Measurements from ENCODE around the gene HES7. TPM values are rescaled to one million over a fixed set of nuclear protein-coding genes. Genes with fewer than 3 reads are reported as not detected.
A peak's percentile ranks its signal among the peaks of the same experiment; 100 is the strongest.
"Not testable (repeated sequence)": the region's sequence is repeated elsewhere in the genome, so short reads cannot be mapped to it uniquely, and the experiment has no call there.

HES7 gene
- total and polyA plus RNA-seq, 2 experiments from 2014 or later = not detected

DNA sequence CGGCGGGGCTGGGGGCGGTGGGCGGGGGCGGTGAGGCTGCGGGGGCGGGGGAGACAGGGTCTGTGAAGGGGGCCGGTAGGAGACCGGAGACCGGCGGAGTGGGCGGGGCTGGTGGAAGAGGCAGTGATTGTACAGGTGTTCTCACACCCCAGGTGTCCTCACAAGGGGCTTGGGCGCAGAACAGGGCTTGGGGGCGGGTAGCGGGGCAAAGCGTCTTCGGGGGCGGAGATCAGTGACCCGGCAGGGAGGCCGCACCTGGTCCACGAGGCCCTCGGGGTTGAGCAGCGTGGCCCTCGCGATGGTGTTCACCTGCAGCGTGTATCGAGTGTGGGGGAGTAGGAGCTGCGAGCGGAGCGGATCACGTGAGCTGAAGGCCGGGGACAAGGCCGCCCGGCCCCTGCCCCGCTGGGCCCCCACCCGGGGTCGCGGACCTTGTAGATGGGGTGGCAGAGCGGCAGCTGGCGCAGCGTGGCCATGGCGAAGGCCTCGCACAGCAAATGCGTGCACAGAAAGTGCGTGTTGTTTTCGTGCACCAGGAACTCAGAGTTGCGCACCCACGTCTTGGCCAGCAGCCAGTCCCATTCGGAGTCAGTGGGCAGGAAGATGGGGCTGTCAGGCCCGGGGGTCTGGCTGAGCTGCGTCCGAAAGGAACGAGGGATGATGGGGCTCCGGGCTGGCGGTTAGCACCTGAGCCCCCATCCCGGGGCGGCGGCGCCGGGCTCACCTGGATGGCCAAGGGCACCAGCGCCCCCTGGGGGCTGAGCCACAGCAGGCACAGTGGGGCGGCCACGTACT lies 14.0 kb downstream of the HES7 start:
- Histone ChIP-seq H3K9me3 (ENCODE audit: low read depth) (no peaks in the 10 kb centered on the region), H3F3A (ENCODE audit: insufficient read depth) (peaks cover 3% of the 10 kb centered on the region; the same call in 1 of the 2 replicates), H3K4me2 (ENCODE audit: unreplicated experiment) (peak overlapping the region; percentile 59), H4K20me1 (ENCODE audit: insufficient read depth) (no peaks in the 10 kb centered on the region), H3K9ac (no peak overlapping the region), H3K36me3 (ENCODE audit: low read depth) (no peaks in the 10 kb centered on the region), H3K4me1 (ENCODE audit: insufficient read depth) (peaks cover 3% of the 10 kb centered on the region; the same call in 1 of the 2 replicates), H3K4me3 (peak overlapping the region; percentile 42), H3K79me2 (ENCODE audit: insufficient read depth) (no peaks in the 10 kb centered on the region), H3K9me2 (ENCODE audit: insufficient read depth) (no peaks in the 10 kb centered on the region), H3K27me3 (replicated peaks; ENCODE audit: insufficient read depth) (peaks cover 32% of the 10 kb centered on the region), H2AFZ (no peak overlapping the region), H3K27ac (no peak overlapping the region)
- 2 to 4% methylated on average over 39 to 63 of the region's 63 CpGs for WGBS, 2 experiments (ENCODE audit: low coverage in 1 of 2, low lambda C conversion rate in 2 of 2, missing lambda C conversion rate in 2 of 2)
- TF ChIP-seq EZH2phosphoT487 (IDR thresholded peaks at IDR 0.05; ENCODE audit: insufficient read depth, low read depth) (no peak), EZH2 (IDR thresholded peaks at IDR 0.05; ENCODE audit: insufficient read depth, poor library complexity, severe bottlenecking) (no peak)
- in situ Hi-C loops (cut with MboI) = no loop called here
- DNase-seq = peak; percentile 61

DNA sequence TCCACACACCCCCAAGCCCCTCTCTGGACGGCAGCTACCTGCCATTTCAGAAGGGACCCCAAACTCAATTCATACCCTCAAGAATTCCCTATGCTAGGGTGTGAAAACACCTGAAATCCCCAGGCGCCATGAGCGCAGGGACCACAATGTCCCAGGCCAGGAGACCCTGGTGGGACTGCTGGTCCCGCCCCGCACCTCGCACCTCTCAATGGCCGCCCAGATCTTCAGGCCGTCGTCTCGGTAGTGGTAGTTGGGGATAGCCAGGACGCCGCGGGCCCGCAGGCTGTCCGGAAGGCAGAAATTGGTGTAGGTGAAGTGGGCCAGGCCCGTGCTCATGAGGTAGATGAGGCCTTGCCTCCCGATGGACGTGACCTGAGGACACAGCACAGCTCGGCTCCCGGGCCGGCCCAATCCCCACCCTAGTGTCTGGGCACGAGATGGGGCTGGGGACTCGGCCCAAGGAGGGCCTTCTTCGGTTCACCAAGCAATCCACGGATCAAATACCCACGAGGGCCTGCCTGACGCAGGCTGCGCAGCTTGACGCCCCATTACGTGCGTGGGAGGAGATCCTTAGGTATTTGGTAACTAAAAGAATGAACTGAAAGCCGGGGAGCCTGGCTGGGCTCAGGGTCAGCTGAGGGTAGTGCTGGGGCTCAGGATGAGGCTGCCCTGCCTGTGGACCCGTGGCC lies 14.8 kb downstream of the HES7 start:
- Histone ChIP-seq H3K36me3 (ENCODE audit: low read depth) (no peaks in the 10 kb centered on the region), H3K79me2 (ENCODE audit: insufficient read depth) (no peaks in the 10 kb centered on the region), H3K9me3 (ENCODE audit: low read depth) (no peaks in the 10 kb centered on the region), H2AFZ (no peak overlapping the region), H3K9me2 (ENCODE audit: insufficient read depth) (no peaks in the 10 kb centered on the region), H3K9ac (no peak overlapping the region), H3K27me3 (replicated peaks; ENCODE audit: insufficient read depth) (peaks cover 26% of the 10 kb centered on the region), H4K20me1 (ENCODE audit: insufficient read depth) (no peaks in the 10 kb centered on the region), H3K4me3 (no peak overlapping the region), H3F3A (ENCODE audit: insufficient read depth) (peaks cover 3% of the 10 kb centered on the region; the same call in 1 of the 2 replicates), H3K4me2 (ENCODE audit: unreplicated experiment) (no peak overlapping the region), H3K4me1 (ENCODE audit: insufficient read depth) (peaks cover 3% of the 10 kb centered on the region; the same call in 1 of the 2 replicates), H3K27ac (no peak overlapping the region)
- in situ Hi-C loops (cut with MboI) = no loop called here
- TF ChIP-seq EZH2phosphoT487 (IDR thresholded peaks at IDR 0.05; ENCODE audit: insufficient read depth, low read depth) = no peak
- TF ChIP-seq EZH2 (IDR thresholded peaks at IDR 0.05; ENCODE audit: insufficient read depth, poor library complexity, severe bottlenecking) = no peak
- DNase-seq = no peak
- WGBS, 2 experiments (ENCODE audit: low coverage in 1 of 2, low lambda C conversion rate in 2 of 2, missing lambda C conversion rate in 2 of 2) = 83 to 87% methylated on average over 32 to 33 of the region's 33 CpGs

DNA sequence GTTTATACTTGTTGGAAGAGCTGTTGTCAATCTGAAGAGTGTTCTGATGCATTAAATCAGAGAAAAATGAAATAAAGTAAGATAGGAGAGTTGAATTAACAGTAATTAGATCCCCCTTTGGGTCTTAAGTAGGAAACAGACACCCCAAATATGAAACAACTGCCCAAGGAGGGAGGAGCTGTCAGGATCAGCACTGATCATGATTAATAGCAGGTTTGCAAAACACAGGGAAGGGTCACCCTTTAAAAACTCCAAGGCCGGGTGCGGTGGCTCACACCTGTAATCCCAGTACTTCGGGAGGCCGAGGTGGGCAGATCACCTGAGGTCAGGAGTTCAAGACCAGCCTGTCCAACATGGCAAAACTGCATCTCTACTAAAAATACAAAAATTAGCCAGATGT lies 16.9 kb downstream of the HES7 start:
- DNase-seq; H3K79me2 ChIP-seq (ENCODE audit: insufficient read depth); in situ Hi-C loops (cut with MboI); H3K4me2 ChIP-seq (ENCODE audit: unreplicated experiment); H2AFZ ChIP-seq; H3K9ac ChIP-seq; H3K4me3 ChIP-seq; H4K20me1 ChIP-seq (ENCODE audit: insufficient read depth); H3K9me3 ChIP-seq (ENCODE audit: low read depth); H3K9me2 ChIP-seq (ENCODE audit: insufficient read depth); H3K27ac ChIP-seq; H3K4me1 ChIP-seq (ENCODE audit: insufficient read depth); H3F3A ChIP-seq (ENCODE audit: insufficient read depth); H3K36me3 ChIP-seq (ENCODE audit: low read depth): not testable (repeated sequence)
- 79 to 86% methylated on average over 4 of the region's 4 CpGs for WGBS, 2 experiments (ENCODE audit: low coverage in 1 of 2, low lambda C conversion rate in 2 of 2, missing lambda C conversion rate in 2 of 2)
- H3K27me3 ChIP-seq (replicated peaks; ENCODE audit: insufficient read depth) = peaks cover 14% of the 10 kb centered on the region; the same call in 1 of the 2 replicates

DNA sequence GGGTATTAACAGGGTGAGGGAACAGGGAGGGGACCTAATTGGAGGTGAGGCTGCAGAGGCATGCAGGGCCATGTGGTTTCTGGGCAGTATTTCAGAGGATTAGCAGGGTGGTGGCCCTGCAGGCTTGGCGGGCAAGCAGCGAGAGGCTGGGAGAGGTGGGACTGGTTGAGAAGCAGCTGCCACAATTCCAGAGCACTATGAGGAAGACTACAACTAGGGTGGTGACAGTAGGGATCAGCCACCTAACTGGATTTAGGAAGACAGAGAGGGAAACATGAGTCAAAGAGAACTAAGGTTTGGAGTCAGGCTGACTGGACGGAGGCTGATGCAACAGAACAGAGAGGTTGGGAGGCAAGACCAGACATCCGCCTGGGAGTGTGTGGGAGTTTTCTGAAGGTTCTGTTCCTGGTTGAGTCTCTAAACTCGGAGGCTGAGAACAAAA lies 17.9 kb downstream of the HES7 start:
- 44 to 49% methylated on average over 5 of the region's 5 CpGs for WGBS, 2 experiments (ENCODE audit: low coverage in 1 of 2, low lambda C conversion rate in 2 of 2, missing lambda C conversion rate in 2 of 2)
- in situ Hi-C loops (cut with MboI) = no loop called here
- Histone ChIP-seq H3K9me3 (ENCODE audit: low read depth) (no peaks in the 10 kb centered on the region), H3K27ac (peak overlapping the region; percentile 29; the same call in 1 of the 2 replicates), H2AFZ (peak overlapping the region; percentile 67), H3K9ac (no peak overlapping the region), H3F3A (ENCODE audit: insufficient read depth) (peaks cover 3% of the 10 kb centered on the region; the same call in 1 of the 2 replicates), H4K20me1 (ENCODE audit: insufficient read depth) (no peaks in the 10 kb centered on the region), H3K9me2 (ENCODE audit: insufficient read depth) (no peaks in the 10 kb centered on the region), H3K36me3 (ENCODE audit: low read depth) (no peaks in the 10 kb centered on the region), H3K4me2 (ENCODE audit: unreplicated experiment) (no peak overlapping the region), H3K4me1 (ENCODE audit: insufficient read depth) (peaks cover 3% of the 10 kb centered on the region; the same call in 1 of the 2 replicates), H3K4me3 (no peak overlapping the region), H3K27me3 (replicated peaks; ENCODE audit: insufficient read depth) (0 out of 2 replicates have a peak, but pooled peaks cover 4% of the 10 kb centered on the region), H3K79me2 (ENCODE audit: insufficient read depth) (no peaks in the 10 kb centered on the region)
- DNase-seq = peak; percentile 72
- no peak for TF ChIP-seq EZH2 (IDR thresholded peaks at IDR 0.05; ENCODE audit: insufficient read depth, poor library complexity, severe bottlenecking)
- TF ChIP-seq EZH2phosphoT487 (IDR thresholded peaks at IDR 0.05; ENCODE audit: insufficient read depth, low read depth) = no peak

Data from GM23248 (cell line).